A549 treated with Hydrocortisone at 1 μM for 4 hours (cell line): Measurements from ENCODE around the gene RASA2. TPM values are rescaled to one million over a fixed set of nuclear protein-coding genes. Genes with fewer than 3 reads are reported as not detected.

Experiments
- total RNA-seq: library from RNA; stranded (reverse); fragments of 200-300 nt; extraction: Qiagen RNA extraction; gene quantifications from 5 replicates; pipeline ENCODE4 v1.2.3, GENCODE V29; 2022

RASA2 gene
- 5.0 to 9.1 TPM (median 7.6 TPM) in 5 replicates for total RNA-seq

GRCh38 chr3:141486746-141487520 lies at the start of gene RASA2:
Gene RASA2, plus strand, starts transcription at chr3:141487027. Its CDS starts 57 bp downstream, at chr3:141487084.

Other genes starting within 250 kb of the RASA2 start
- gene ZBTB38, start 118.5 kb upstream of the RASA2 start, total RNA-seq, result 60.4 to 113 TPM (median 86.2 TPM) in 5 replicates